WTC11 (cell line): ENCODE results near the gene MTF2. TPM values are rescaled to one million over a fixed set of nuclear protein-coding genes. Genes with fewer than 3 reads are reported as not detected.

ENCODE experiments used
- ATAC-seq: fragments of 200-7000 bp; cut with Tn5 transposase; 2 replicates; pipeline ENCODE4 v1.10.0; 2021; ENCODE audit warnings: mild to moderate bottlenecking, moderate library complexity
- CTCF ChIA-PET: fragments of 300-600 bp; sonication (Branson Sonifier 250); formaldehyde crosslinking; loops from one replicate; lab custom pipeline; 2021; ENCODE audit warnings: antibody characterized with exemption; lab: Charles Lee
- POLR2A ChIA-PET: fragments of 350-600 bp; sonication (Branson Sonifier 250); formaldehyde crosslinking; loops from one replicate; lab custom pipeline; 2021; ENCODE audit warnings: antibody characterized with exemption; lab: Charles Lee
- DNase-seq: peaks from one replicate; pipeline ENCODE4 v3.0.0; 2021; ENCODE audit warnings: low spot score
- H3K27ac Mint-ChIP-seq: 2 replicates; pipeline ENCODE4 v1.8.0; 2021; ENCODE audit warnings: mixed read lengths
- H3K27me3 Mint-ChIP-seq: 2 replicates; pipeline ENCODE4 v1.8.0; 2021; ENCODE audit warnings: low read depth, mild to moderate bottlenecking, moderate library complexity, mixed read lengths
- H3K36me3 Mint-ChIP-seq: 2 replicates; pipeline ENCODE4 v1.8.0; 2021; ENCODE audit warnings: mixed read lengths
- H3K4me1 Mint-ChIP-seq: 2 replicates; pipeline ENCODE4 v1.8.0; 2022; ENCODE audit warnings: mixed read lengths
- H3K4me3 Mint-ChIP-seq: 2 replicates; pipeline ENCODE4 v1.8.0; 2021; ENCODE audit warnings: mild to moderate bottlenecking, moderate library complexity, mixed read lengths
- H3K9me3 Mint-ChIP-seq: 2 replicates; pipeline ENCODE4 v1.8.0; 2021; ENCODE audit warnings: mixed read lengths
- E2F1 ChIP-seq: sonication (generic); formaldehyde crosslinking; IDR thresholded peaks from 2 replicates; pipeline ENCODE4 v1.8.0; 2022; ENCODE audit warnings: mild to moderate bottlenecking, missing genetic modification reagents
- ESRRA ChIP-seq: sonication (generic); formaldehyde crosslinking; IDR thresholded peaks from 2 replicates; pipeline ENCODE4 v1.8.1; 2022; ENCODE audit warnings: mild to moderate bottlenecking, missing genetic modification reagents, borderline replicate concordance
- FOXP1 ChIP-seq: sonication (generic); formaldehyde crosslinking; IDR thresholded peaks from 2 replicates; pipeline ENCODE4 v1.8.0; 2022; ENCODE audit warnings: missing genetic modification reagents, mild to moderate bottlenecking, moderate library complexity, borderline replicate concordance
- GRHL2 ChIP-seq: fragments of 250-450 bp; sonication (Bioruptor Pico); IDR thresholded peaks from 2 replicates; pipeline ENCODE4 v1.8.0; 2022; ENCODE audit warnings: mild to moderate bottlenecking, moderate library complexity; ENCODE audit not compliant: insufficient replicate concordance, severe bottlenecking
- MYBL2 ChIP-seq: sonication (generic); formaldehyde crosslinking; IDR thresholded peaks from 2 replicates; pipeline ENCODE4 v1.8.1; 2023; ENCODE audit warnings: mild to moderate bottlenecking, moderate library complexity, missing genetic modification reagents
- NFE2L1 ChIP-seq: sonication (generic); formaldehyde crosslinking; IDR thresholded peaks from 2 replicates; pipeline ENCODE4 v1.8.1; 2023; ENCODE audit warnings: missing genetic modification reagents
- NFYB ChIP-seq: sonication (generic); formaldehyde crosslinking; conservative IDR thresholded peaks from 2 replicates; pipeline ENCODE4 v1.8.0; 2022; ENCODE audit warnings: low read depth, missing genetic modification reagents
- RORB ChIP-seq: fragments of 250-450 bp; sonication (Bioruptor Pico); IDR thresholded peaks from 2 replicates; pipeline ENCODE4 v1.9.0; 2021; ENCODE audit warnings: mild to moderate bottlenecking
- SMAD3 ChIP-seq: sonication (generic); formaldehyde crosslinking; IDR thresholded peaks from 2 replicates; pipeline ENCODE4 v1.8.0; 2022; ENCODE audit warnings: missing genetic modification reagents, mild to moderate bottlenecking, borderline replicate concordance
- TP53 ChIP-seq: sonication (generic); formaldehyde crosslinking; IDR thresholded peaks from 2 replicates; pipeline ENCODE4 v1.8.1; 2023; ENCODE audit warnings: mild to moderate bottlenecking, missing genetic modification reagents
- ZBTB21 ChIP-seq: sonication (generic); formaldehyde crosslinking; IDR thresholded peaks from 2 replicates; pipeline ENCODE4 v1.8.1; 2023; ENCODE audit warnings: mild to moderate bottlenecking, missing genetic modification reagents, borderline replicate concordance
- ZNF121 ChIP-seq: sonication (generic); formaldehyde crosslinking; IDR thresholded peaks from 2 replicates; pipeline ENCODE4 v1.8.0; 2023; ENCODE audit warnings: missing genetic modification reagents
- ZNF423 ChIP-seq: fragments of 250-450 bp; sonication (Bioruptor Pico); IDR thresholded peaks from 2 replicates; pipeline ENCODE4 v2.1.2; 2022; ENCODE audit warnings: mild to moderate bottlenecking, moderate library complexity
- ZNF425 ChIP-seq: fragments of 250-450 bp; sonication (Bioruptor Pico); conservative IDR thresholded peaks from 2 replicates; pipeline ENCODE4 v1.9.0; 2021; ENCODE audit warnings: mild to moderate bottlenecking
- total RNA-seq: library from RNA; stranded (reverse); gene quantifications from 3 replicates; pipeline ENCODE4 v1.2.3, GENCODE V29; 2021
- TF ChIP-seq, protein P1 (sequence below): sonication (generic); formaldehyde crosslinking; IDR thresholded peaks from 2 replicates; pipeline ENCODE4 v1.8.0; 2022; ENCODE audit warnings: missing genetic modification reagents
- TF ChIP-seq, protein P2 (sequence below): sonication (generic); formaldehyde crosslinking; IDR thresholded peaks from 2 replicates; pipeline ENCODE4 v1.8.1; 2022; ENCODE audit warnings: mild to moderate bottlenecking, missing genetic modification reagents, moderate library complexity, borderline replicate concordance
- TF ChIP-seq, protein P3 (sequence below): sonication (generic); formaldehyde crosslinking; IDR thresholded peaks from 2 replicates; pipeline ENCODE4 v1.8.1; 2023; ENCODE audit warnings: mild to moderate bottlenecking, missing genetic modification reagents, moderate library complexity
- TF ChIP-seq, protein P4 (sequence below): sonication (generic); formaldehyde crosslinking; IDR thresholded peaks from 2 replicates; pipeline ENCODE4 v1.8.1; 2023; ENCODE audit warnings: mild to moderate bottlenecking, missing genetic modification reagents, moderate library complexity

Gene MTF2
- total RNA-seq, 1 experiment from 2014 or later = 111 TPM

- no peaks in the 10 kb centered on the region for H3K9me3 Mint-ChIP-seq
- POLR2A ChIA-PET = no interaction called here
- no peaks in the 10 kb centered on the region for H3K27me3 Mint-ChIP-seq
- H3K36me3 Mint-ChIP-seq = peaks cover 4% of the 10 kb centered on the region; the same call in 1 of the 2 replicates
- TF ChIP-seq, protein P1, sequence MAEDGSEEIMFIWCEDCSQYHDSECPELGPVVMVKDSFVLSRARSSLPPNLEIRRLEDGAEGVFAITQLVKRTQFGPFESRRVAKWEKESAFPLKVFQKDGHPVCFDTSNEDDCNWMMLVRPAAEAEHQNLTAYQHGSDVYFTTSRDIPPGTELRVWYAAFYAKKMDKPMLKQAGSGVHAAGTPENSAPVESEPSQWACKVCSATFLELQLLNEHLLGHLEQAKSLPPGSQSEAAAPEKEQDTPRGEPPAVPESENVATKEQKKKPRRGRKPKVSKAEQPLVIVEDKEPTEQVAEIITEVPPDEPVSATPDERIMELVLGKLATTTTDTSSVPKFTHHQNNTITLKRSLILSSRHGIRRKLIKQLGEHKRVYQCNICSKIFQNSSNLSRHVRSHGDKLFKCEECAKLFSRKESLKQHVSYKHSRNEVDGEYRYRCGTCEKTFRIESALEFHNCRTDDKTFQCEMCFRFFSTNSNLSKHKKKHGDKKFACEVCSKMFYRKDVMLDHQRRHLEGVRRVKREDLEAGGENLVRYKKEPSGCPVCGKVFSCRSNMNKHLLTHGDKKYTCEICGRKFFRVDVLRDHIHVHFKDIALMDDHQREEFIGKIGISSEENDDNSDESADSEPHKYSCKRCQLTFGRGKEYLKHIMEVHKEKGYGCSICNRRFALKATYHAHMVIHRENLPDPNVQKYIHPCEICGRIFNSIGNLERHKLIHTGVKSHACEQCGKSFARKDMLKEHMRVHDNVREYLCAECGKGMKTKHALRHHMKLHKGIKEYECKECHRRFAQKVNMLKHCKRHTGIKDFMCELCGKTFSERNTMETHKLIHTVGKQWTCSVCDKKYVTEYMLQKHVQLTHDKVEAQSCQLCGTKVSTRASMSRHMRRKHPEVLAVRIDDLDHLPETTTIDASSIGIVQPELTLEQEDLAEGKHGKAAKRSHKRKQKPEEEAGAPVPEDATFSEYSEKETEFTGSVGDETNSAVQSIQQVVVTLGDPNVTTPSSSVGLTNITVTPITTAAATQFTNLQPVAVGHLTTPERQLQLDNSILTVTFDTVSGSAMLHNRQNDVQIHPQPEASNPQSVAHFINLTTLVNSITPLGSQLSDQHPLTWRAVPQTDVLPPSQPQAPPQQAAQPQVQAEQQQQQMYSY (CRISPR knock-in tag) = no peak
- no peak for TF ChIP-seq MYBL2 (CRISPR knock-in tag)
- TF ChIP-seq ZNF425 (CRISPR knock-in tag) = no peak
- TF ChIP-seq TP53 = no peak
- TF ChIP-seq, protein P2, sequence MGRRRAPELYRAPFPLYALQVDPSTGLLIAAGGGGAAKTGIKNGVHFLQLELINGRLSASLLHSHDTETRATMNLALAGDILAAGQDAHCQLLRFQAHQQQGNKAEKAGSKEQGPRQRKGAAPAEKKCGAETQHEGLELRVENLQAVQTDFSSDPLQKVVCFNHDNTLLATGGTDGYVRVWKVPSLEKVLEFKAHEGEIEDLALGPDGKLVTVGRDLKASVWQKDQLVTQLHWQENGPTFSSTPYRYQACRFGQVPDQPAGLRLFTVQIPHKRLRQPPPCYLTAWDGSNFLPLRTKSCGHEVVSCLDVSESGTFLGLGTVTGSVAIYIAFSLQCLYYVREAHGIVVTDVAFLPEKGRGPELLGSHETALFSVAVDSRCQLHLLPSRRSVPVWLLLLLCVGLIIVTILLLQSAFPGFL (CRISPR knock-in tag) = no peak
- TF ChIP-seq E2F1 (CRISPR knock-in tag) = no peak
- no peak for TF ChIP-seq ZBTB21 (CRISPR knock-in tag)
- no peak for TF ChIP-seq SMAD3 (CRISPR knock-in tag)
- no peak for TF ChIP-seq ZNF423 (CRISPR knock-in tag)
- no peak for TF ChIP-seq ESRRA
- no peak for TF ChIP-seq GRHL2 (CRISPR knock-in tag)
- no peak for TF ChIP-seq FOXP1 (CRISPR knock-in tag)
- TF ChIP-seq, protein P3, sequence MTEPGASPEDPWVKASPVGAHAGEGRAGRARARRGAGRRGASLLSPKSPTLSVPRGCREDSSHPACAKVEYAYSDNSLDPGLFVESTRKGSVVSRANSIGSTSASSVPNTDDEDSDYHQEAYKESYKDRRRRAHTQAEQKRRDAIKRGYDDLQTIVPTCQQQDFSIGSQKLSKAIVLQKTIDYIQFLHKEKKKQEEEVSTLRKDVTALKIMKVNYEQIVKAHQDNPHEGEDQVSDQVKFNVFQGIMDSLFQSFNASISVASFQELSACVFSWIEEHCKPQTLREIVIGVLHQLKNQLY = no peak
- no peak for ATAC-seq
- DNase-seq = no peak
- no peak overlapping the region for H3K27ac Mint-ChIP-seq
- CTCF ChIA-PET = no interaction called here
- no peak overlapping the region for H3K4me3 Mint-ChIP-seq
- H3K4me1 Mint-ChIP-seq = peaks cover 11% of the 10 kb centered on the region; the same call in 1 of the 2 replicates
These were observed 73.8 kb downstream of the MTF2 start for GRCh38 chr1:93152835-93153234.

DNA sequence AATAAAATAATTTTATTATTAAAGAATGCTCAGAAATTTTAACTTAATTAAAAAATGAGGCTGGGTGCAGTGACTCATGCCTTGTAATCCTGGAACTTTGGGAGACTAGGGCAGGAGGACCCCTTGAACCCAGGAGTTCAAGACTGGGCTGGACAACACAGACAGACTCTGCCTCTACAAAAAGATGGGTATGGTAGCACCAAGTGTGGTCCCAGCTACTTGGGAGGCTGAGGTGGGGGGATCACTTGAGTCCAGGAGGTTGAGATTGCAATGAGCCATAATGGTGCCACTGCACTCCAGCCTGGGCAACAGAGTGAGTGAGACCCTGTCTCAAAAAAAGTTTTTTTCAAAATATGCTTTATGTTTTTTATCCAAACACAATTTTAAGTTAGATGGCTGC lies 75.8 kb downstream of the MTF2 start:
- H3K4me3 Mint-ChIP-seq = no peak overlapping the region
- ATAC-seq (no peak), DNase-seq (no peak)
- TF ChIP-seq NFE2L1 (CRISPR knock-in tag) (no peak), RORB (CRISPR knock-in tag) (no peak), NFYB (no peak), ZNF121 (CRISPR knock-in tag) (peak; percentile 52; the same call in 1 of the 2 replicates)
- TF ChIP-seq, protein P4, sequence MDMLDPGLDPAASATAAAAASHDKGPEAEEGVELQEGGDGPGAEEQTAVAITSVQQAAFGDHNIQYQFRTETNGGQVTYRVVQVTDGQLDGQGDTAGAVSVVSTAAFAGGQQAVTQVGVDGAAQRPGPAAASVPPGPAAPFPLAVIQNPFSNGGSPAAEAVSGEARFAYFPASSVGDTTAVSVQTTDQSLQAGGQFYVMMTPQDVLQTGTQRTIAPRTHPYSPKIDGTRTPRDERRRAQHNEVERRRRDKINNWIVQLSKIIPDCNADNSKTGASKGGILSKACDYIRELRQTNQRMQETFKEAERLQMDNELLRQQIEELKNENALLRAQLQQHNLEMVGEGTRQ (CRISPR knock-in tag) = no peak
- CTCF ChIA-PET = no interaction called here
- peaks cover 6% of the 10 kb centered on the region; the same call in 1 of the 2 replicates for H3K4me1 Mint-ChIP-seq
- no peaks in the 10 kb centered on the region for H3K9me3 Mint-ChIP-seq
- POLR2A ChIA-PET = no interaction called here
- no peaks in the 10 kb centered on the region for H3K27me3 Mint-ChIP-seq
- H3K27ac Mint-ChIP-seq = no peak overlapping the region
- H3K36me3 Mint-ChIP-seq = peaks cover 11% of the 10 kb centered on the region
